ENCODE data around the gene LINC00237. TPM values are rescaled to one million over a fixed set of nuclear protein-coding genes. Genes with fewer than 3 reads are reported as not detected.

The LINC00237 gene
- total and polyA plus RNA-seq, 9 of the 15 experiments (the other 6 are each of a cell fraction or from before 2014, with no cell fraction given) = not detected

- TF ChIP-seq FOXA3 (CRISPR knock-in tag; conservative IDR thresholded peaks at IDR 0.05 in 1 of 2, IDR thresholded peaks at IDR 0.05 in 1 of 2) (0 out of 4 replicates have a peak, but pooled peaks of 1 of the 2 experiments have one; percentile 41), HOXB6 (CRISPR knock-in tag; IDR thresholded peaks at IDR 0.05; ENCODE audit: borderline replicate concordance) (no peak), STAG1 (CRISPR knock-in tag; IDR thresholded peaks at IDR 0.05; ENCODE audit: borderline replicate concordance) (no peak), POLR2H (tag; IDR thresholded peaks at IDR 0.05; ENCODE audit: low read depth) (peak; percentile 66), ZNF282 (CRISPR knock-in tag; IDR thresholded peaks at IDR 0.05) (no peak), PKNOX1 (IDR thresholded peaks at IDR 0.05) (peak; percentile 67), ZNF696 (CRISPR knock-in tag; conservative IDR thresholded peaks at IDR 0.05) (no peak), IRF1 (CRISPR knock-in tag; IDR thresholded peaks at IDR 0.05; ENCODE audit: borderline replicate concordance) (no peak), ZNF445 (CRISPR knock-in tag; IDR thresholded peaks at IDR 0.05; ENCODE audit: low read depth) (no peak), TBP (optimal IDR thresholded peaks at IDR 0.05; ENCODE audit: low read depth, low read length) (peak; percentile 37), YY1 (IDR thresholded peaks at IDR 0.05; ENCODE audit: borderline replicate concordance in 1 of 3, control insufficient read depth in 1 of 3, extremely low read depth in 1 of 3, insufficient read depth in 3 of 3, insufficient read length in 1 of 3, insufficient replicate concordance in 2 of 3, low read depth in 1 of 3, low read length in 2 of 3) (peak in 2 of 3 experiments; percentile 51 to 70), ZBED1 (IDR thresholded peaks at IDR 0.05) (no peak), MNT (conservative IDR thresholded peaks at IDR 0.05) (peak; percentile 72 to 86), MAFK (IDR thresholded peaks at IDR 0.05; ENCODE audit: low read length) (no peak), WHSC1 (IDR thresholded peaks at IDR 0.05; ENCODE audit: low read length) (no peak)
- TF ChIP-seq, protein P1, sequence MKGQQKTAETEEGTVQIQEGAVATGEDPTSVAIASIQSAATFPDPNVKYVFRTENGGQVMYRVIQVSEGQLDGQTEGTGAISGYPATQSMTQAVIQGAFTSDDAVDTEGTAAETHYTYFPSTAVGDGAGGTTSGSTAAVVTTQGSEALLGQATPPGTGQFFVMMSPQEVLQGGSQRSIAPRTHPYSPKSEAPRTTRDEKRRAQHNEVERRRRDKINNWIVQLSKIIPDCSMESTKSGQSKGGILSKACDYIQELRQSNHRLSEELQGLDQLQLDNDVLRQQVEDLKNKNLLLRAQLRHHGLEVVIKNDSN (CRISPR knock-in tag; IDR thresholded peaks at IDR 0.05) = no peak
- TF ChIP-seq, protein P2, sequence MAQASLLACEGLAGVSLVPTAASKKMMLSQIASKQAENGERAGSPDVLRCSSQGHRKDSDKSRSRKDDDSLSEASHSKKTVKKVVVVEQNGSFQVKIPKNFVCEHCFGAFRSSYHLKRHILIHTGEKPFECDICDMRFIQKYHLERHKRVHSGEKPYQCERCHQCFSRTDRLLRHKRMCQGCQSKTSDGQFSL (CRISPR knock-in tag; IDR thresholded peaks at IDR 0.05) = 0 out of 2 replicates have a peak, but pooled peaks have one; percentile 31
- TF ChIP-seq, protein P2 (tag; IDR thresholded peaks at IDR 0.05) = no peak
Observed at GRCh38 chr20:21125849-21126580, 19.9 kb upstream of the LINC00237 start, which contains the start of gene KIZ (continued).
